Stimulated activated CD4-positive, alpha-beta T cell treated with anti-CD3 and anti-CD28 coated beads, TNF-alpha, amount 100 ng/mL, for 4 hours (primary cell): Measurements from ENCODE around the gene BCL11B.

ENCODE experiments used
- DNase-seq, 3 experiments: peaks; one replicate each; pipeline ENCODE4 v3.0.0-alpha.2; 2020; ENCODE audit warnings: low read depth in 3 of 3

BCL11B gene

GRCh38 chr14:99287269-99287942 is 15.4 kb upstream of the BCL11B start:
- DNase-seq: no peak

DNA sequence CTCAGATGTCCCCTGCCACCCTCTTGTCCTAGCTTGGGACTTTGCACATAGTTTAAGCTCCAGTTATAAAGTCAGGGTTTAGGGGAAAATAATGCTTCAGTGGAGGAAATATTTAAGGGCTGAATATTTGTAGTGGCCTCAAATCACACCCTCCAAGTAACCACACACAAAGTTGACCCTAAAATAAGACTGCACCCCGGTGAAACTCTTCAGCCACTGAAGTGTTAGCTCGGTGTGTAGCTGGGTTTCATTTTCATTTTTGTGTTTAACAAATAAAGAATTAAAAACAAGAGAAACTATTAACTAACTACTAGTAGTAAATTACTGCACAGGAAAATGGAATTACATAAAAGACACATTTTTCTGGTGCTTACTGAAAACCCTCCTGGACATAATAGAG is 14.8 kb upstream of the BCL11B start:
- no peak for DNase-seq

- DNase-seq: no peak
These were observed 12.4 kb upstream of the BCL11B start for GRCh38 chr14:99284254-99285004.

- no peak for DNase-seq
These were observed 10.5 kb upstream of the BCL11B start for GRCh38 chr14:99282261-99283050.

- no peak for DNase-seq
These were observed 9.4 kb upstream of the BCL11B start for GRCh38 chr14:99281396-99281795.

DNA sequence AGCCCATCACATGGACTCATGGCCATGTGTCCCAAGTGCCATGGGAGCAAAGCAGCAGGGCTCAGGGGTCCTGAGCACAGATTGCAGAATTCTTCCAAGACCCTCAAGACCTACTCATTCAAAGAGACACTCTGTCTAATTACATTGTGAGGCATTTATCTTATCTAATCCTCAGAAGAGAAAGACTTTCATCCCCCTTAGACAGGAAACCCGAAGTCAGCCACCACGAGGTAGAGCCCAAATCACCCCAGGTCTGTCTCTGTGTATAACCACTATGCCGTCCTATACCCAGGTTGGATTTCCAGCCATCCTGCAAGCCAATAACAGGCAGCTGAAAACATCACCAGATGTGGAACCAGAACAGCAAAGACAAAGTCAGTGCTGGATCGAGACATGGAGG is 8.9 kb upstream of the BCL11B start:
- DNase-seq: no peak

DNA sequence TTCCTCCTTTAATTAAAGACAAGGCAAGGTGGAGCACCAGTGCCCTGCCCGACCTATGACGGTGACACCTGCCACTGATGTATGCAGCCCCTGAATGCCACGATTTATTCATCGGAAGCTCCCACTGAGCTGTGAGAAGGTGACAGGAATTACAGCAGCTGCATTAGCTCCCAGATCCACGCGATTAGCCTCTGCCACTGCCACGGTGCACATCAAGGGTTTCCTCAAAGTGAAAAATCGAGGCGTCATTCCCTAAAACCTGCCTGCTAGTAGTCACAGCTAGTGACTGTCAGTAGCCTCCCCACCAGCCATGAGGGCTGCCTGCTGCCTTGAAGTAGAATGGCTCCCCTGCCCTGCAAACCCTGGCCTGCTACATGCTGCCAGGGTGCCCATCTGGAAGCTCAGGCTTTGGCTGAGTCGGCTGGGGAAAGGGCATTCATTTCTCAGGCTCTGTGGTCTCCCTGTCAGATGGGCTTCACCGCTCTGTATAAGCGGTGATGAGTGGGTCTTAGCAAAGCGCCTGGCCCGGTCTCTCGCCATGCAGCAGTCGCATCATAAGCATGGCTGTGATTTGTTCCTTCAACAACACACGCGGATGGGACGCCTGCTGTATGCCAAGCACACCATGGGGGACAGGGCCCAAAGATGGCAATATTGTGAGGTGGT is 8.2 kb upstream of the BCL11B start:
- no peak for DNase-seq

DNA sequence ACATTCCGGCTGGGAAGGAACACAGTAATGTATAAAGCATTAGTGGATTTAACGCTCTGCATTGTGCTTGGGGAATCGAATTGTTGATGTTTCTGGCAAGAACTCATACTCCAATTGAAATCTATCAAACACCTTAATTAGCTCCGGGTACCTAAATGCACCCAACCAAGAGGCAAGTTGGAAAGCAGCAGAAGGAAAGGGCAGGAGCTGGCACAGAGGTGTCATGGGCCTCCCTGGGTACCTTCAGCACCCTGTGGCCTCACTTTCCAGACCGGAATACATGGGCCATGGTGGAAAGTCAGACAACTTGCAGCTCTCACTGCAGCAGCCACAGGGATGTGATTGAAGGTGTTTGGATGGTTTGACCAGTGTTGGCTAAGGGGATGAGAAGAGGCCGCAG is 6.8 kb upstream of the BCL11B start:
- no peak for DNase-seq

DNA sequence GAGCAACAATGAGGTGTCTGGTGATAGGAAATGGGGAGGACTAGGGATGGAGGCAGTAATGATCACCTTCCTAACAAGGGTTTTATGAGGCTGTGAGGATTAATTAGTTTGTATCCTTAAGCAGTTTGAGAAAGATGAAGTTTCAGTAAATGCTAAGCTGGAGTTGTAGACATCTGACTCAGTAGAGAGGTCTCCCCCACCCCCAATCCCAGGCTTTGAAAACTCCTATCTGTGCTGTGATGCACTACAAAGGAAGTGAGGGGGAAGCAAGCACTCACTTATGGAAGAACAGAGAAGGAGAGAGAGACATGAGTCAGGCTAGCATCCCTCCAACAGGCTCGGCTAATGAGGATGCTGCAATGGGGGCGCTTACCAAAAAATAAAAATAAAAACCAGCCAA is 5.5 kb upstream of the BCL11B start:
- no peak for DNase-seq

GRCh38 chr14:99276482-99276881 is 4.5 kb upstream of the BCL11B start:
- no peak for DNase-seq

- DNase-seq: no peak
These were observed 3.2 kb upstream of the BCL11B start for GRCh38 chr14:99275222-99275584.

GRCh38 chr14:99274346-99275221 is 2.6 kb upstream of the BCL11B start:
- no peak for DNase-seq

DNA sequence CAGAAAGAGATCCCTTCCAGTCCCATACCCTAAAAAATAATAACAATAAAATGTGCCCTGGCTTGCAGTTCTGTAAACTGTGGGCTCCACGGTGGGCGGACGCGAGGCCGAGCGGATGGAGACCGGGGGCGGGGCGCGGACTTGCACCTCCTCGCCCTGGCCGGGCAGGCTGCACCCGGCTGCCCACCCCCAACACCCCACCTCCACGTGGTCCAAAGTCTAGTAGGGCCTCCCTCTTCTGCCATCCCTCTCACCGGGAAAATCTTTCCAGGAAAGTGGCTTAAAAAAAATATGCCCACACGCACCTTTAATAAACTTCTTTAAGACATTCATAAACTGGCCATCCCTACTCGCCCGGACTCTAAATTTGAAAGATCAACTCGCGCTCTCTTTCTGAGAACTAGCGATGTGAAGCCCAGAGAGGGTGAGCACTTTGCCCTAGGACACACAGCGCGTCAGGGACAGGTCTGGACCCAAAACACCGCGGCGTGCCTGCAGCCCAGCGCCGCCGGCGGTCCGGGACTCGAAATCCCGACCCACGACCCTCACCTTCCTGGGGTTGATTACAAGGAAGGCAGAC is 1.9 kb upstream of the BCL11B start:
- DNase-seq: no peak

DNA sequence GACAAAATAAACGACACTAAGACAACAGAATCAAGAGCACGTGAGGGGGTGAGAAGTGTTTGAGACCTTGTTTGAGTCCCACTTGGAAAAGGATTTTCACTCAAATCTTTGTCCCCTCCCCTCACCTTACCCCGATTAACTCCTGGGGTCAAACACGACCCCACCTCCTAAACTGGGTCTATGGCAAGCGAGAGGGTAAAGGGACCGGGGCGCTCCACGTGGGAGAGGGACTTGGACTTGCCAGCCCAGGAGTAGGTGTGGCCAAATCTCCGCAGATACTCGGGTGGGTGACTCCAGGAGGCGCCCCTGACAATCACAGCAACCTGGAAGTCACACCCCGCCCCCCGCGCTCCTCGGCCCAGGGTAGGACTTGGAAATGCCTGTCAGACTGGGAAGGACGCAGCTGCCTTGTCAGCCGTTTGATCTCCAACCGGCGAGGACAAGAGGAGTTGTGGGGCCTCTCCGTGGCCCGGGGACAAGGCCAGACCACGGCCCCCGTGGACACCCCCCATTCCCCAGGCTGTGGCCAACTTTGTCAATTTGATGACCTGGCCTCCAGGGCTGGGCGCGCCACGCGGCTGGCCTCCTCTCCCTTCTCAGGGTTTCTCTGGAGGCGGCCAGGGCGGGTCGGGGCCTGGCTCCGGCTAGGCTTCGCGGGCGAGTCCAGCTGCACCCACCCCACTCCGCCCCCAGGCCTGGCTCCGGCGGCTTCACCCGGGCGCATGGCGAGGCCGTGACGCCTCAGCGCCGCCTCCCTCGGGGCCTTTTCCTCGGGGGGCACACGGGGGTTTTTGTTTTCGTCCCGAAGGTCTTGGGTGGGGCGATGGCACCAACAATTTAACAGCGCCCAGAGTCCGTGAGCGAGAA is 1.1 kb upstream of the BCL11B start:
- peak in 1 of 3 experiments; percentile 46 for DNase-seq

DNA sequence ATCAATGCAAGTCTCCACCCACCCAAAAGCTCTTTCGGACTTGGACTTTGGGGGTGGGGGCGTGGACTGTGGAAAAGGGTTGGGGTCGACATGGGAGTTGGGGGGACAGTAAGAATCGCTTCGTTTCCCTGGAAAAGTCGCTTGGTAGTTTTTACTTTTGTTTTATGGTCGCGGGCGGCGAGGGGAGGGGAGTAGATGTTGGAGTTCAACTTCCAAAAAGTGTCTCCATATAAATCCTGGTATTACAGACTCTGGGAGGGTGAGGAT is 568 bp upstream of the BCL11B start:
- no peak for DNase-seq

DNA sequence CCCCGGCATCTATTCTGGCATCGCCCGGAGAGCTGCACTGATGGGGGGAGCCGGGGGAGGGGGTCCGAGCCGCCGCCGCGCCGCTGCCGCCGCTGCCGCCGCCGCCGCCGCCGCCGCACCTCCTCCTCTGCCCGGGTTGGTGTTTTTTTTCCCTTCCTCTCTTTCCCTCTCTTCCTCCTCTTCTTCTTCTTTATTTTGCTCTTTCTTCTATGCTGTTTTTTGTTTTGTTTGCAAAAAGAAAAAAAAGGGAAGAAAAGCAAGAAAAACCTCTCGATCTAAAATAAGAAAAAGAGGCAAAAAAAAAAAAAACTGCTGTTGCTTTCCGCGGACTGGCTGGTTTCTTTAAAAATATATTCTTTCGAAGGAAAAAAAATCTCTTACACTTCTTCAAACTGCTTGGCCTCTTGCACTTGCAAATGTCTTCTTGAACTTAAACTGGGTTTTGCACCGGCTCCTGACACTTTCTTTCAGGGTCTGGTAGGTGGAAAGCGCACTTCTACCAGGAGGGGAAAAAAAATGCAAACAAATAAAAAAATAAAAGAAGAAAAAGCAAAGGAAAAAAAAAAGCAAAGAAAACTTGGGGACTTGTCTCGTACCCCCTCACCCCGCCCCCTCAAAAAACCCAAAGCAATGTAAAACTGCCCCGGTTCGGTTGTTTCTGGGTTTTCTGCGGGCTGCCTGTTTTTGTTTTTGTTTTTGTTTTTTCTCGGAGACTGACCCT is 616 bp downstream of the BCL11B start:
- DNase-seq: no peak

DNA sequence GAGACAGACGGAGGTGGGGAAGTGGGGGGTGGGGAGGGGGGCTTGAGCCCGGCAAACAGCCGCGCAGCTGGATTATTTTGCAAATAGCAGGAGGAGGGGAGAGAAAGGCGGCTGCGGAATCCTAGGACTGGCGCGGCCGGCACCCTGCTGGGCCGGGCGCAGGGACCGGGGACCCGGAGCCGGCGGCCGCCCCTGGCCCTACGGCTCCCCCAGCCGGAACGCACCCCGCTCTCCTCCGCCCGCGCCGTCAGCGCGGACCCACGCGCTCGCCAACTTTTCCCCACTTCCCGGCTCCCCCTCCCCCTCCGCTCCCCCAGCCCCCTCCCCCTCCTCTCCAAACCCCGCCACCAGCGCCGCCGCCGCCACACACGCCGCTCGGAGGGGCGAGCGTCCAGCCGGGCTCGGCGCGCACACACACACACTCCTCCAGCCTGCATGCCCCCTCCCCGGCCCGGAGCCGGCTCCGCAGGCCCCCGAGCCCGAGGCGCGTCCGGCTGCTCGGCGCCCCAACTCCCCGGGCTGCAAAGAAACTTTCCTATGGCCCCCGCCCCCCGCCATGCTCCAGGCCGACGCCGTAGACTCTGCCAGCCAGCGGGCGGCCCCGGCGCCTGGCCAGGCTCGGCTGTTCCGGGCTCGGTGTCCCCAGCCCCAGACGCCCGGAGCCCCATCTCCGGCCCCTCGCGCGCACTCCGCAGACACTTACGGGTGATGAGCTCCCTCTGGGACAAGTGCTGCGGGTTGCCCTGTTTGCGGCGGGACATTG is 1.4 kb downstream of the BCL11B start:
- DNase-seq: no peak

DNA sequence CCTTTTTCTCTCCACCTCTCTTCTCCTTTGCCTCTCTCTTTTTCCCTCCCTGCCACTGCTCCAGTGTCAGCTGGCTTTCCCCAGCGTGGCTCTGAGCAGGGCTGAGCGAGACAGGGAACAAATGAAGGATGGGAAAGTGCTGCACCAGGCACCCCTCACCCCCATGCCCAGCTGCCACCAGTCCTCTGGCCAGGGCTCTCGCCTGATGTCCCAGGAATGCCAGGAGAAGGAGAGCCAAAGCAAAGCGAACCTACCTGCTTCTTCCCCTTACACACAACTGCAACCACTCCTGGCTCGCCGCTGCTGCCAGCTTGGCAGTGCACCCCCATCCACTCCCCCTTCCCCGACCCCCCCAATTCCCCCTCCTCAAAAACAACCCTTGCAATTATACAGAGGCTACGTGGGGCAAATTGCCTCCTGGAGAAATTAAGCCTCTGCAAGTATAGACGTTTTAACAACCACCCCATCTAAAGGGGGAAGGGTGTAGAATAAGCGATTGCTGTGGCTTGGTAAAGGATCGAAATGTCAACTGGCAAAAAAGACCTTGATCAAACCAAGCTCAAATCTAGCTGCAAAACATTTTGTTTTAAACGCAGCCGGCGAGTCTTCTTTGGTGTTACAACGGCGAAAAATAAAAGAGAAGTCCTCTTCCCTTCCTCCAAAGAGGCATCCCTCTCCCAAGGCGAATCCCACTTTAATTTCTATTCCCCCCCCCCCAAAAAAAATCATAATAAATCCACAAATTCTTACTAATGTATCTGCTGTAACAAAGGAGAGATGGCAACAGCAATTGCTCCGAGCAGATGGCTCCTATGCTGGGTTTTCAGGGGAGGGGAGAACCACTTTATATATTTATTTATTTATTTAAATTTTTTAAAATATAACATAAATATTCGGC is 2.9 kb downstream of the BCL11B start:
- DNase-seq: no peak
